GM19397 (cell line): Measurements from ENCODE around the gene GRK1.

Experiments
- ATAC-seq: cut with Tn5 transposase; IDR thresholded peaks from one replicate; pipeline ENCODE4 v1.9.1; 2021; ENCODE audit warnings: mild to moderate bottlenecking, moderate library complexity; ENCODE audit not compliant: unreplicated experiment

The GRK1 gene

DNA sequence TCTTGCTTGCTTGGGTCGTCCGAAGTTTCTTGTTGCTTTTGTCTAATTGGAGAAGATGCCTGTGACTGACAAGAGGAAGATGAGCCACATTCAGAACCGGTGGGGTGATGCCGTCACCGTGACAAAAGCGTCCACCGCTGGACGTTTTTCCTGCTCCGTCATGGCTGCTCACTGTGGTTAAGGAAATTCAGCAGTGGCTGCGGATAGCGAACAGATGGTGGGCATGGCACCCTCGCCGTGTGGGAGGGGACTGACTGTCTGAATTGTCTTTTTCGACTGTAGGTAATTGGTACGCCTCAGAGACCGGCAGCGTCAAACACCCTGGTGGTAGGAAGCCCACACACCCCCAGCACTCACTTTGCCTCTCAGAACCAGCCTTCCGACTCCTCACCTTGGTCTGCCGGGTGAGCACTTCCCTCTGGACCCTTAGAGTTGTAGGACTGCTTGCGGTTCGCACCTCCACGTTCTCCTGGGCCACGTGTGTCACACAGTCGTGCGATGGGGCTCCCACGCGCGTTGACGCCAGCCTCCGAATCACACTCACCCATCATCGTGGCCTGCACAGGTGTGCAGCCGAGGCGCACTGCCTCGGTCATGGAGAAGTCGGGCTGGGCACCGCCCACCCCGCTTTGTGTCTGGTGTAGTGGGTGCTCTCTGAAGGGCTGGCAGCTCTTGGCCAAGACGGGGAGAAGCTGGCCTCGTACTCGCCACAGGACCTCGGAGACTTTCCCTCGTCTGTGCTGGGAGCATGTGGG is 35.5 kb upstream of the GRK1 start:
- ATAC-seq: no peak

DNA sequence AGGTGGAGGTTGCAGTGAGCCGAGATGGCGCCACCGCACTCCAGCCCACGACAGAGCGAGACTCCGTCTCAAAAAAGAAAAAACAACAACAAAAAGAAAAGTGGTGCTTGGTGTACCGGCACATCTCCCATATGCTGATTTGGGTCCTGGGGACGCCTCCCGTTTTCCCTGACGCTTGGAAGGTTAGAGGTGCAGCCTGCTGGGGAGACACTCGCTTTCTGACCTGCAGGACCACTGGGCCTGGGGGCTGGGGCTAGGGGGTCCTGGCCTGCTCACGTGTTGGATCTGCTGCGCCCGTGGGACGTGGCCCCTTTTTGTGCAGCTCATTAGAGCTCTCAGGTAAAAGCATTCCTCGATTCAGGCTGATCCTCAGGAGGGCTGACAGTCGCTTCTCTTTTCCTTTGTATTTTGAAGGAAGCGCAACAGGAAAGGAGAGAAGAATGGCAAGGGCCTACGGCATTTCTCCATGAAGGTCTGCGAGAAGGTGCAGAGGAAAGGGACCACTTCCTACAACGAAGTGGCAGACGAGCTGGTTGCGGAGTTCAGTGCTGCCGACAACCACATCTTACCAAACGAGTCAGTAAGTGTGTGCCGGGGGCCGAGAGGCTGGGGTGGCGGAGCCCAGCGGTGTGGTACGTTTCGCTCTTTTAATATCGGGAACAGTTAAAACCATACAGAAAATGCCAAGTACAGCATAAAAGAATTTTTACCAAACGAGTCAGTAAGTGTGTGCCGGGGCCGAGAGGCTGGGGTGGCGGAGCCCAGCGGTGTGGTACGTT is 34.1 kb upstream of the GRK1 start:
- ATAC-seq: no peak

DNA sequence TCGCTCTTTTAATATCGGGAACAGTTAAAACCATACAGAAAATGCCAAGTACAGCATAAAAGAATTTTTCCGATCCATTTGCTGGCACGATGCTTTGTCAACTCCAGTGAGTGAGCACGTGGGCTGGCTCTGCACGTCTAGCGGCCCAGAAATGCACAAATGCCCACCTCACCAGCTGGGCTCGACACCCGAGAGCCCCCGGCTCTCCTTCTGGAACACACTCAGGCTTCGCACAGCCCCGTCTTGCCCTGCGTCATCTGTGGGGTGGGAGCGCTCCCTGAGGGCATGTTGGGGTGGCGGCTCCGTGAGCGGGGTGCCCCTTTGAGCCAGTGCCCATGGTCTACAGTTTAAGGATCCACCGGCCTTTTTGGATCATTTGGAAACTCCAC is 33.5 kb upstream of the GRK1 start:
- no peak for ATAC-seq

DNA sequence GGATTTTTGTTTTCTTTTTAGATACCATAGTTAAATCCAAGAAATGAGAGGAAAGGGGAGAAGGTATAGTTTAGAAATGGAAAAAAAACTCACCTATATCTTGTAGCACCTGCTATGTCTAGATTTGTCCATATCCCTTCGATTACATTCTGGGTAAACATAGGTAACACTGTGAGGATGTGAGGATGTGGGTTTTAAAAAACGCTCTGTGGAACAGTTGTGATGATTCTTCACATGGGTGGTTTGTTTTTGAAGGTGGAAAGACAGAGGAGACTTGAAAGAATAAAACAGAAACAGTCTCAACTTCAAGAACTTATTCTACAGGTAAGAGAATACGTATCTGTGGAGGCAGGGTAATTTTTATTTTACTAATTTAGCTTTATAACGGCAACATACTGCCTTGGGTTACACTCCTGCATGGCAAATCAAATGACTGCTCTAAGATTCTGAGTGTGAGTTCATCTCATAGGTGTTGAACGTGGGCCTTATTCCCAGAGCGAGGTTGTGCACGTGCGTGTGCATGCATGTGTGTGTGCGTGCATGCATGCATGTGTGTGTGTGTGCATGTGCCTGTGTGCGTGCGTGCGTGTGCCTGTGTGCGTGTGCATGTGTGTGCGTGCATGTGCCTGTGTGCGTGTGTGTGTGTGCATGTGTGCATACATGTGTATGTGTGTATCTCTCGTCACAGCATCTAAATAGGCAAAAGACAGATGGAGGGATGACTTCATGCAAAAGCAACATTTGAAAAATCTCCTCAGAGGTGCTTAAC is 32.6 kb upstream of the GRK1 start:
- no peak for ATAC-seq

DNA sequence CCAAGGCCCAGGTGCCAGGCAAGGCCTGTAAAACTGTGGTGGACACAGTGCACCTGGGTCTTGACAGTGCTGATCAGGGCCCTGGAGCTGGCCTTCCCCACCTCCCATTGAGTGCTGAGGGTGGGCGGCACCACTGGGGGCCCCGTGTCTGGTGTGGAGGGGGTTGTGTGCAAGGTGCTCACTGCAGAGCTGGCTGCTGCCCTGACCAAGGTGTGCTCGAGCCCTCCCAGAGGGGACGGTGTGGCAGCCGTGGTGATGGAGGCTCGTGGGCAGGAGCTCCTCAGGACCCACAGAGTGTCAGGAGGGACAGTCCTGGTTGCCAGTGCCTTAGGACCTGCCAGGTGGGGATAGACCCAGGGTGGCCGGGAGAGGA is 32.0 kb upstream of the GRK1 start:
- ATAC-seq: no peak

DNA sequence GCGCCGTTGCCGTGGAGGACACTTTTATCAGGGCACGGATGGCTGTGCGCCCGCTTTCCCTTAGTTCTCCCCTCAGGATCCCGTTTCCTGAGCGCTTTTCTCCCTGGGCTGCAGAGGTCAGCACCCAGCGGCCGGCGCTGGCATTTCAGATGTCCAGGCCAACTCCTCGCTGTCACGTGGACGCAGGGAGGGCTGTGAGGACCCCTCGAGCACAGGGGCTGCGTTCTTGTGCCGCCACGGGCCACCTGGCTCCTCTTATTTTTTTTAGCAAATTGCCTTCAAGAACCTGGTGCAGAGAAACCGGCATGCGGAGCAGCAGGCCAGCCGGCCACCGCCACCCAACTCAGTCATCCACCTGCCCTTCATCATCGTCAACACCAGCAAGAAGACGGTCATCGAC is 31.3 kb upstream of the GRK1 start:
- ATAC-seq: no peak

DNA sequence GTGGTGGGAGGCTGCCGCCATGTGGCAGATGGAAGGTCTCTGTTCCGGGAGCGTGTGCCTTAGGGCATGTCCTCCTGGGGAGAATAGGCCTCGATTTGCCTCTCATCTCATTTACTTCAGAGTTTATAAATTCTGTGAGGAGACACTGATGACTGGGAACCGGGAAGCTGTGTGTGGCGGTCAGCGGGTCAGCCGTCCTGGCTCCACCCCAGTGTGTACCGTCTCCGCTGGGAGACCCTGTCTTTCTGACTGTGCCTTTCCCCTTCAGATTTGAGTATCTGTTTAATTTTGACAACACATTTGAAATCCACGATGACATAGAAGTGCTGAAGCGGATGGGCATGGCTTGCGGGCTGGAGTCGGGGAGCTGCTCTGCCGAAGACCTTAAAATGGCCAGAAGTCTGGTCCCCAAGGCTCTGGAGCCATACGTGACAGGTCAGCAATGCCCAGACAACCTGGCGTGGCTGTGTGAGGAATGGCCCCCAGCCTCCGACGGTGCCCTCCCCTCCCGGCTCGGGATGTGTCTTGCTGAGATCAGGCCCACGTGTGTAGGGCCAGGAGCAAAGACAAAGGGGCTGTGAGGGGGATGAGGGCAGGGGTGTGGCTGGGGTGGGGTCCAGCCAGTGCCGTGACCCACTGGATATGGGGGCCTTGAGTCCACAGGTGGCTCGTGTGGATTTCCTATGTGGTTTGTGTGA is 30.6 kb upstream of the GRK1 start:
- ATAC-seq: no peak

DNA sequence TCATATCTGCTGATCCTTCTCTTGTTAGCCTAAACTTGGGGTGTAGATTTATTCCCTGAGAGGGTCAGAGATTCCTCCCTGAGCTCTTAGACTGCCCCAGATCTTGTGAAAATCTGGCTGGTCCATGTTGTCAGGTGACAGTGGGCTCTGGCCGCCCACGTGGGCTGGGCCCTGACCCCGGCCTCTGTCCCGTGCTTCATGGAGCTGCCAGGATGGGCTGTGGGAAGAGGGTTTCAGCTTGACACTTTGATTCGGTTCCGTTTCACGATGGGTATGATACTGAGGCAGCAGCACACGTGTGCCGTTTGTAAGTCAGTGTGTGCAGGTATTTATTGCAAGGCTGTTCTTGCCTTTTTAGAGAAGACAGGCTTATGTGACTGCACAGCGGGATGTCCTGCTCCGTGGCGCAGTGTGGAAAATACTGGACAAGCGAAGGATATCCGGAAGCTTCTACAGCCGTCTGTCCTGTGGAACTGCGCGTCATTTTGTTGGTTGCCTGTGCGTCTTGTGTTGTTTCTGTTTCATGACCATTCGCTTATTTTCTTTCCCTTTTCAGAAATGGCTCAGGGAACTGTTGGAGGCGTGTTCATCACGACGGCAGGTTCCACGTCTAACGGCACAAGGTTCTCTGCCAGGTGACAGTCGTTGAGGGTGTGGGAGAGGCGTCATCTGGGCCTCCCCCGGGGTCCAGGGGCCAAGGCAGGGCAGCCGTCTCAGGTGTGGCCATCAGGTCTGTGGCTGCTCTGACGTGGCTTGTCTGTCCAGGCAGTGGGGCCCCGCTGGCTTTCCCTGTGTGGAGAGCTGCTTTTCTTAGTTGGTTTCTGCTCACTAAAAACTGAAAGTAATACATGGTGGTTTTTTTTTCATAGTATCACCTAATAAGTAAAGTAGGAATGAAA is 29.5 kb upstream of the GRK1 start:
- no peak for ATAC-seq

DNA sequence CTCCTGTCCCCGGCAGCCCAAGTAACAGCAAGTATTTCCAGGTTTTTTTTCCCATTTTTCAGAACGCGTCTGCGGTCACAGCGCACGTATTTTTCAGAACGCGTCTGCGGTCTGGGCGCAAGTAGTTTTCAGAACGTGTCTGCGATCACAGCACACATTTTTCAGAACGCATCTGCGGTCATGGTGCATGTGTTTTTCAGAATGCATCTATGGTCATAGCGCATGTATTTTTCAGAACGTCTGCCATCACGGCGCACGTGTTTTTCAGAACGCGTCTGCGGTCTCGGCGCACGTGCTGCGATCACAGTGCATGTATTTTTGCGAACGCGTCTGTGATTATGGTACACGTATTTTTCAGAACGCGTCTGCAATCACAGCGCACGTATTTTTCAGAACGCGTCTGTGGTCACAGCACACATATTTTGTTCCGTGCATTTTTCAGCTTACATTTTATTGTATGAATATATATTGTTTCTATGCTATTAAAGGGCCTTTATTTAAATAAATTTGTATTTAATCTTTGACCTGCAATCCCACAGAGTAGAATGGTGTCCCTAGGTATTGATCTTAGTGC is 28.8 kb upstream of the GRK1 start:
- no peak for ATAC-seq

DNA sequence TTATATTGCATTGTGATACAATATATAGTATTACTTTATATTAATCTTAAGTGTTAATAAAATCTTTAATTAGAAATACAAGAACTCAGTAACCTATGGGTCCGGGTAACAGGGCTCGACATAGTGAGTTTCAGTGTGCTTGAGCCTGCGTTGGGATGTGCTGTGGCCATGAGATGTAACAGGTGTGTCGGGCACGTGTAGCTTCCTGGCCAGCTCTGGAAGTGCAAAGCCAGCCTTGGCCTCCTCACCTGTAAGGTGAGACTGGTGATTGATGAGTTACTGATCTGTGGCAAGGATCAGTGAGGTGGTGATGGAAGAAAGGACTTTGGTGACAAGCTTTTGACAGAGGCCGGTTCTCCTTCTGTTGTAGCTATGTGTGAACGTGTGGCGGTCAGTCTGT is 28.2 kb upstream of the GRK1 start:
- no peak for ATAC-seq

DNA sequence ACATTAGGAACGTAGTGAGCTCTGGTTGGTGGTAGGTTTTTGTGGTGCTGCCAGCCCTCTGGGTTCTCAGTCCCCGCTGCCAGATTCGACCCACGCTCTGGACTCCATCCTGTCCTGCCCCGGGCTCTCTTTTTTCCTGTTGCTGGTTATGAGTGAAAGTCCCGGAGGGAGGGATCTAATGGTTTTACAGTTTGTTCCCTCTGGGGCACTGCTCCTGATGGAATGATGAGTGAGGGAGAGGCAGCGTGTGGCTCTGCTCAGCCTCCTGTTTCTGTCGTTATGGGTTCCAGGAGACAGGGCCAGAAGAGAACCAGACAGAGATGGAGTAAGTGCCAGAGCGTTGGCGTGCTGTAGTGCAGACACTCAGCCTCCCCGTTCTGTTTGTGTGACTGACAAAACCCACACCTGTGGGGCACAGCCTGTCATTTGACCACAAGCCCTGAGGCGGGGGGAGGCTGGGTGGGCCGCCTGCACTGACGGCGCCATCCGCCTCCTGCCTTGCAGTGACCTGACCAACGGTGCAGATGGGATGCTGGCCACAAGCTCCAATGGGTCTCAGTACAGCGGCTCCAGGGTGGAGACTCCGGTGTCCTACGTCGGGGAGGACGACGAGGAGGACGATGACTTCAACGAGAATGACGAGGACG is 27.3 kb upstream of the GRK1 start:
- ATAC-seq: no peak

DNA sequence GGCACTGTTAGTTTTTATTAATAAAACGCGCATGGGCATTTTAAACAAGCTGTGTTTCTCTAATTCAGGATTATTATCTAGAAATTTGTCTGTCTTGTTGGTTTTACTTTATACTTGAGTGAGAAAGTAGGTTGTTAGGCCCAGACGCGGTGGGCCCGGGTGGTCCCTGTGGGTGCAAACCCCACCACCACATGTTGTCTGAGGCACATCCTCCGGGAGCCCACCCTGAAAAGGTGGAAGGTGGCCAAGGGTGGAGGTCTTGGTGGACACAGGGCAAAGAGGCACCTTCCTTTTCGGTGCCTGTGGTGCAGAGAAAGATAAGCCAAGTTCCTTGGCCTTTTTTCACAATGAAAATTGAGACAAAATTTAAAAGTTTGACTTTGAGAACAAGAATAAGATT is 25.6 kb upstream of the GRK1 start:
- no peak for ATAC-seq

DNA sequence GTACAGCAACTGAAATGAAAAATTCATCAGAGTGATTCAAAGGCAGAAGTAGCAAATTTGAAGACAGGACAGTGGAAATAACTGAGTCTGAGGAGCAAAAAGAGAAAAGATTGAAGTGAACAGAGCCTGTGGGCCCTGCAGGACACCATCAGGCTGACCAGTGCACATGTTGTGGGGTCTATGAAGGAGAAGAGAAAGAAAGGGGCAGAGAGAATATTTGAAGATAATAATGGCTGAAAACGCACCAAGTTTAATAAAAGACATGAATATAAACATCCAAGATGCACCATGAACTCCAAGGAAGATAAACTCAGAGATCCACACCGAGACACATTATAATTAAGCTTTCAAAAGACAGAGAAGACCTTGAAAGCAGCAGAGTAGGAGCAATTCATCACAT is 24.5 kb upstream of the GRK1 start:
- no peak for ATAC-seq

DNA sequence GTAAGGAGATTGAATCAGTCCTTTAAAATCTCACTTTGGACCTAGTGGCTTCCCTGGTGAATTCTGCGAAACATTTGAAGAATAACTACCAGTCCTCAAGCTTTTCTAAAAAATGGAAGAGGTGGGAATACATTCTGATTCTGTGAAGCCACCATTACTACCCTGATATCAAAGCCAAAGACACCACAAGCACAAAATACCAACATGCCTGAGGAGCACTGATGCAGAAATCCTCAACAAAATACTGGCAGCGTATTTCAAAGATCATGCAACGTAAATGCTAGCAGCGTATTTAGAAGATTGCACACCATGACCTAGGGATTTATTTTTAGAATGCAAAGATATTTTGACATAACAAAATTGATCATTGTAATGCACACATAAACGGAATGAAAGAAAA is 23.4 kb upstream of the GRK1 start:
- ATAC-seq: no peak

DNA sequence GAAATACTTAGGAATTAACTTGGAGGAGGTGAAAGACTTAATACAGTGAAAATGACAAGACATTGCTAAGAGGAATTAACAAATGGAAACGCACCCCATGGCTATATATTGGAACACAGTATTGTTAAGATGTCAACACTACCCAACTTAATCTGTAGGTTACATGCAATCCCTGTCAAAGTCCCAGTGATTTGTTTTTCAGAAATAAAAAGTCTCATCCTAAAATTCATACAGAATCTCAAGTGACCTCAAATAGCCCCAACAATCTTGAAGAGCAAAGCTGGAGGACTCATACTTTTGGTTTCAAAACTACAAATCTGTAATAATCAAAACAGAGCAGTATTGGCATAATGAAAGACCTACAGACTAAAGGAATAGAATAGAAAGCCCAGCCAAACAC is 22.2 kb upstream of the GRK1 start:
- no peak for ATAC-seq

DNA sequence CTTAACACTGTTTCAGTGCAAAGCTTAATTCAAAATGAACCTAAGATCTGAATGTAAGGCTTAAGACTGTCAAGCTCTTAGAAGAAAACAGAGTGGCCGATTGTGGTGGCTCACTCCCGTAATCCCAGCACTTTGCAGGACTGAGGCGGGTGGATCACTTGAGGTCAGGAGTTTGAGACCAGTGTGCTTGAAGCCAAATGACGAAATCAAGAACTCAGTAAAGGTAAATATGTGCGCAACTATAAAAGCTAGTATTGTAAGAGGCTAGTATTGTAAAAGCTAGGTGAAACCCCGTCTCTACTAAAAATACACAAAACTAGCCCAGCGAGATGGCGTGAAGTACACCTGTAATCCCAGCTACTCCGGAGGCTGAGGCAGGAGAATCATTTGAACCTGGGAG is 21.7 kb upstream of the GRK1 start:
- ATAC-seq: no peak

DNA sequence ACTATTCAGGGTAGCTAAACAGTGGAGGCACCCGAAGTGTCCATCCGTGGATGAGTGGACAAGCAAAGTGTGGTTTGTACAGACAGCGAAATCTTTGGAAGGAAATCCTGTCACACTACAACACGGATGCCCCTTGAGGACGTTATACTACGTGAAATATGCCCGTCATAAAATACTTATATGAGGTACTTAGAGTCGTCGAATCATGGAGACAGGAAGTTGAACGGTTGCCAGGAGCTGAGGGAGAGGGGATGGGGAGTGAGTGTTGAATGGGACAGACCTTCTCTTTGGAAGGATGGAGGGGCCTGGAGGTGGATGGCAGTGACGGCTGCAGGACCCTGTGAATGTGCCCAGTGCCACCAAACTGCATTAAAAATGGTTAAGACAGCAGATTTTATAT is 20.6 kb upstream of the GRK1 start:
- no peak for ATAC-seq

DNA sequence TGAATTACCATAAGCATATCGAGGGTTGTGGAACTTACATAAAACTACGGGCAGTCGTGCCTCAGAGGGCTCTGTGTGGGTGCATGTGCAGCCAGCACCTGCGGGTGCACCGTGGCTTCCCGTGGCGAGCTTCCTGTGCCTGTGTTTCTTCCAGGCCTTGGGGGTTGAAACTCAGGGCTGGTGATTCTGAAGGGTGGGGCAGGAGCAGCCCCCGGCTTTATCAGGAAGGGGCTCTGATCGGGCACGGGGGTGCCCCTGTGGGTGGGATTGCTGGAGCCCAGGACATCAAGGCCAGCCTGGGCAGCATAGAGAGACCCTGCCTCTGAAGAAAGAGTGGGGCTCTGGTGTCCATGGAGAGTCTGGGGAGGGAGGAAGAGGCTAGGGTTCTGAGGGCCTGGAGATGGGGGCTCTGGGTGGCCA is 20.1 kb upstream of the GRK1 start:
- no peak for ATAC-seq
